Large intestine (tissue), 12 donors: ENCODE results near the gene SLC5A10. TPM values are rescaled to one million over a fixed set of nuclear protein-coding genes. Genes with fewer than 3 reads are reported as not detected.

Experiments
- DNase-seq, 2 donors: peaks; one replicate each; pipeline versions ENCODE4 v3.0.0 to v3.0.0-alpha.2; 2013
- H3K27ac ChIP-seq: one replicate; pipeline ENCODE4 v1.5.1; 2013; ENCODE audit warnings: low read length
- H3K27me3 ChIP-seq: 2 replicates; pipeline ENCODE4 v1.6.1; 2013; ENCODE audit warnings: low read length; ENCODE audit not compliant: control insufficient read depth, insufficient read depth
- H3K36me3 ChIP-seq: 2 replicates; pipeline ENCODE4 v1.6.1; 2013; ENCODE audit warnings: low read length; ENCODE audit not compliant: control insufficient read depth, insufficient read depth
- H3K4me1 ChIP-seq: one replicate; pipeline ENCODE4 v1.6.1; 2013; ENCODE audit warnings: low read length; ENCODE audit not compliant: control insufficient read depth, insufficient read depth
- H3K4me3 ChIP-seq: one replicate; pipeline ENCODE4 v1.5.1; 2013; ENCODE audit warnings: low read length
- H3K9me3 ChIP-seq: one replicate; pipeline ENCODE4 v1.6.1; 2013; ENCODE audit warnings: mild to moderate bottlenecking, low read depth, low read length, moderate library complexity; ENCODE audit not compliant: control insufficient read depth
- WGBS: methylation state at CpG from one replicate; pipeline ENCODE4 v1.1.5; 2013; ENCODE audit warnings: low lambda C conversion rate; ENCODE audit not compliant: insufficient coverage; 5-methylcytosine and 5-hydroxymethylcytosine counted together
- long read RNA-seq, 11 donors: transcript quantifications; one replicate each; lab custom pipeline, GENCODE V29; 2026
- polyA plus RNA-seq: library from polyadenylated mRNA; unstranded; fragments of 120-200 nt; gene quantifications from one replicate; pipeline ENCODE4 v1.2.1, GENCODE V29; 2013

The SLC5A10 gene
- polyA plus RNA-seq: 0.30 TPM
- long read RNA-seq, donor 1: 0 reads
- long read RNA-seq, donor 2, partial matches to known transcripts: 16 of 16 reads
- long read RNA-seq, donor 2, other reads (novel, unspliced or antisense): 0 of 16 reads
- long read RNA-seq, donor 3: 0 reads
- long read RNA-seq, donor 4: 0 reads
- long read RNA-seq, donor 5: 0 reads
- long read RNA-seq, donor 6: 0 reads
- long read RNA-seq, donor 7: 0 reads
- long read RNA-seq, donor 8, partial matches to known transcripts: 6 of 6 reads
- long read RNA-seq, donor 8, other reads (novel, unspliced or antisense): 0 of 6 reads
- long read RNA-seq, donor 9: 0 reads
- long read RNA-seq, donor 10, partial matches to known transcripts: 7 of 7 reads
- long read RNA-seq, donor 10, other reads (novel, unspliced or antisense): 0 of 7 reads
- long read RNA-seq, donor 11: 0 reads

GRCh38 chr17:18951941-18952842 lies at the start of gene SLC5A10:
Gene SLC5A10, plus strand, starts transcription at chr17:18952165. Its CDS starts 41 bp downstream, at chr17:18952206.
- no peaks in the 10 kb centered on the region for H3K36me3 ChIP-seq
- WGBS: no CpG with 5 or more reads among the region's 17 CpGs
- peaks cover 20% of the 10 kb centered on the region for H3K4me1 ChIP-seq
- no peak for DNase-seq
- peak within 1 kb of the TSS; percentile 64 for H3K27ac ChIP-seq
- H3K27me3 ChIP-seq: no peaks in the 10 kb centered on the region
- H3K4me3 ChIP-seq: no peak within 1 kb of the TSS
- H3K9me3 ChIP-seq: no peaks in the 10 kb centered on the region

GRCh38 chr17:18904482-18904881 lies 47.5 kb upstream of the SLC5A10 start:
- H3K9me3 ChIP-seq: no peaks in the 10 kb centered on the region
- 80% methylated on average over 1 of the region's 5 CpGs for WGBS
- H3K4me1 ChIP-seq: peaks cover 23% of the 10 kb centered on the region
- H3K27ac ChIP-seq: no peak overlapping the region
- no peak for DNase-seq
- no peaks in the 10 kb centered on the region for H3K27me3 ChIP-seq
- no peak overlapping the region for H3K4me3 ChIP-seq
- H3K36me3 ChIP-seq: peaks cover 35% of the 10 kb centered on the region

GRCh38 chr17:18905226-18905625 lies 46.7 kb upstream of the SLC5A10 start:
- H3K4me3 ChIP-seq: no peak overlapping the region
- DNase-seq: no peak
- H3K36me3 ChIP-seq: peaks cover 33% of the 10 kb centered on the region
- no peaks in the 10 kb centered on the region for H3K27me3 ChIP-seq
- no CpG with 5 or more reads among the region's 5 CpGs for whole genome bisulfite sequencing
- no peak overlapping the region for H3K27ac ChIP-seq
- peaks cover 17% of the 10 kb centered on the region for H3K4me1 ChIP-seq
- no peaks in the 10 kb centered on the region for H3K9me3 ChIP-seq

GRCh38 chr17:18910326-18910725 lies 41.6 kb upstream of the SLC5A10 start:
- DNase-seq: no peak
- no peaks in the 10 kb centered on the region for H3K4me1 ChIP-seq
- H3K27me3 ChIP-seq: no peaks in the 10 kb centered on the region
- no peak overlapping the region for H3K27ac ChIP-seq
- no peaks in the 10 kb centered on the region for H3K9me3 ChIP-seq
- WGBS: 100% methylated on average over 2 of the region's 5 CpGs
- peaks cover 50% of the 10 kb centered on the region for H3K36me3 ChIP-seq
- H3K4me3 ChIP-seq: no peak overlapping the region

- Histone ChIP-seq H3K27ac (no peak overlapping the region), H3K9me3 (no peaks in the 10 kb centered on the region), H3K4me1 (no peaks in the 10 kb centered on the region), H3K4me3 (no peak overlapping the region), H3K36me3 (peaks cover 54% of the 10 kb centered on the region), H3K27me3 (no peaks in the 10 kb centered on the region)
- no peak for DNase-seq
- 100% methylated on average over 1 of the region's 6 CpGs for WGBS
Measured at GRCh38 chr17:18910881-18911280, 41.1 kb upstream of the SLC5A10 start.

GRCh38 chr17:18916816-18917500 lies 35.0 kb upstream of the SLC5A10 start:
- Histone ChIP-seq H3K9me3 (no peaks in the 10 kb centered on the region), H3K4me3 (no peak overlapping the region), H3K4me1 (peaks cover 12% of the 10 kb centered on the region), H3K27ac (no peak overlapping the region), H3K36me3 (peaks cover 54% of the 10 kb centered on the region), H3K27me3 (no peaks in the 10 kb centered on the region)
- no peak for DNase-seq
- no CpG with 5 or more reads among the region's 5 CpGs for WGBS

GRCh38 chr17:18917506-18918032 lies 34.4 kb upstream of the SLC5A10 start:
- H3K9me3 ChIP-seq: no peaks in the 10 kb centered on the region
- H3K36me3 ChIP-seq: peaks cover 48% of the 10 kb centered on the region
- peaks cover 14% of the 10 kb centered on the region for H3K4me1 ChIP-seq
- H3K27me3 ChIP-seq: no peaks in the 10 kb centered on the region
- no peak for DNase-seq
- 100% methylated on average over 3 of the region's 11 CpGs for WGBS
- no peak overlapping the region for H3K4me3 ChIP-seq
- no peak overlapping the region for H3K27ac ChIP-seq

GRCh38 chr17:18919963-18920362 lies 32.0 kb upstream of the SLC5A10 start:
- H3K27me3 ChIP-seq: no peaks in the 10 kb centered on the region
- peak; percentile 22 to 72 for DNase-seq
- WGBS: 0% methylated on average over 1 of the region's 6 CpGs
- H3K9me3 ChIP-seq: no peaks in the 10 kb centered on the region
- peaks cover 36% of the 10 kb centered on the region for H3K36me3 ChIP-seq
- peaks cover 16% of the 10 kb centered on the region for H3K4me1 ChIP-seq
- H3K4me3 ChIP-seq: no peak overlapping the region
- peak overlapping the region; percentile 60 for H3K27ac ChIP-seq

- peaks cover 16% of the 10 kb centered on the region for H3K4me1 ChIP-seq
- H3K36me3 ChIP-seq: peaks cover 29% of the 10 kb centered on the region
Measured at GRCh38 chr17:18920911-18921441, 31.0 kb upstream of the SLC5A10 start.

More at GRCh38 chr17:18920911-18921441, 31.0 kb upstream of the SLC5A10 start:
- Histone ChIP-seq H3K9me3 (no peaks in the 10 kb centered on the region), H3K27me3 (no peaks in the 10 kb centered on the region), H3K27ac (no peak overlapping the region), H3K4me3 (no peak overlapping the region)
- DNase-seq: no peak
- whole genome bisulfite sequencing: 64% methylated on average over 3 of the region's 6 CpGs
